ENCODE data around the gene NUCKS1. TPM values are rescaled to one million over a fixed set of nuclear protein-coding genes. Genes with fewer than 3 reads are reported as not detected.

The NUCKS1 gene
- total and polyA plus RNA-seq, 2 of the 13 experiments (the other 11 are each of a cell fraction or from before 2014, with no cell fraction given): 35.5 to 117 TPM

GRCh38 chr1:205763980-205764379 is 14.0 kb upstream of the NUCKS1 start:
- Histone ChIP-seq H3K4me1 (ENCODE audit: insufficient read depth, low read length) (no peaks in the 10 kb centered on the region), H4K20me1 (ENCODE audit: insufficient read depth, low read length) (no peaks in the 10 kb centered on the region), H3K9me3 (ENCODE audit: low read length) (no peaks in the 10 kb centered on the region), H3K9ac (ENCODE audit: insufficient read depth, low read depth, low read length) (no peak overlapping the region), H3K4me2 (ENCODE audit: low read depth, low read length) (no peak overlapping the region), H2AFZ (ENCODE audit: low read length) (no peak overlapping the region), H3K27ac (ENCODE audit: extremely low read length, insufficient read depth, low read length) (no peak overlapping the region), H3K4me3 (replicated peaks in 1 of 3; ENCODE audit: insufficient read depth in 1 of 3, low read depth in 2 of 3, low read length in 3 of 3) (no peak overlapping the region), H3K36me3 (replicated peaks in 1 of 2; ENCODE audit: control insufficient read depth in 1 of 2, insufficient read depth in 2 of 2, low read length in 2 of 2) (no peaks in the 10 kb centered on the region), H3K79me2 (ENCODE audit: insufficient read depth, low read length) (no peaks in the 10 kb centered on the region), H3K27me3 (ENCODE audit: control insufficient read depth in 1 of 2, insufficient read depth in 2 of 2, low read length in 2 of 2) (no peaks in the 10 kb centered on the region)
- FAIRE-seq (no peak), ATAC-seq (no peak), DNase-seq (ENCODE audit: low spot score) (no peak)
- CTCF ChIA-PET (ENCODE audit: low intra/inter-chr PET ratio, low total read pairs): no interaction called here
- BruUV-seq (replicated peaks): no TSS peak
- POLR2A ChIA-PET: interaction anchor here (1.0 kb wide), 1 partner anchor 11 kb away, joined by 3 read pairs; no protein-coding TSS in a partner anchor
- intact Hi-C loops (cut with micrococcal nuclease; ENCODE audit: unreplicated experiment) (no loop called here), in situ Hi-C loops (cut with HindIII; ENCODE audit: extremely low pct_ligation_motif_present, low pct_unique_long_range_greater_than_20kb) (no loop called here)
- TF ChIP-seq, protein P1, sequence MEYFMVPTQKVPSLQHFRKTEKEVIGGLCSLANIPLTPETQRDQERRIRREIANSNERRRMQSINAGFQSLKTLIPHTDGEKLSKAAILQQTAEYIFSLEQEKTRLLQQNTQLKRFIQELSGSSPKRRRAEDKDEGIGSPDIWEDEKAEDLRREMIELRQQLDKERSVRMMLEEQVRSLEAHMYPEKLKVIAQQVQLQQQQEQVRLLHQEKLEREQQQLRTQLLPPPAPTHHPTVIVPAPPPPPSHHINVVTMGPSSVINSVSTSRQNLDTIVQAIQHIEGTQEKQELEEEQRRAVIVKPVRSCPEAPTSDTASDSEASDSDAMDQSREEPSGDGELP (IDR thresholded peaks at IDR 0.05; ENCODE audit: borderline replicate concordance, low read depth): no peak
- no peak for TF ChIP-seq ZIK1 (CRISPR knock-in tag; IDR thresholded peaks at IDR 0.05; ENCODE audit: borderline replicate concordance, low read depth)
- TF ChIP-seq ZNF256 (CRISPR knock-in tag; conservative IDR thresholded peaks at IDR 0.05): no peak
- no peak for TF ChIP-seq KDM3A (CRISPR knock-in tag; IDR thresholded peaks at IDR 0.05; ENCODE audit: low read depth)

- ChIA-PET POLR2A (no interaction called here), CTCF (ENCODE audit: low intra/inter-chr PET ratio, low total read pairs) (no interaction called here)
- in situ Hi-C loops (cut with HindIII; ENCODE audit: extremely low pct_ligation_motif_present, low pct_unique_long_range_greater_than_20kb) (no loop called here), intact Hi-C loops (cut with micrococcal nuclease; ENCODE audit: unreplicated experiment) (no loop called here)
- TF ChIP-seq ZNF891 (CRISPR knock-in tag; IDR thresholded peaks at IDR 0.05) (no peak), MAX (IDR thresholded peaks at IDR 0.05) (no peak), ZNF616 (CRISPR knock-in tag; IDR thresholded peaks at IDR 0.05; ENCODE audit: low read depth) (no peak), ZNF24 (IDR thresholded peaks at IDR 0.05) (no peak), EEA1 (CRISPR knock-in tag; IDR thresholded peaks at IDR 0.05; ENCODE audit: borderline replicate concordance) (no peak), SCMH1 (CRISPR knock-in tag; IDR thresholded peaks at IDR 0.05; ENCODE audit: borderline replicate concordance) (no peak)
- TF ChIP-seq, protein P2, sequence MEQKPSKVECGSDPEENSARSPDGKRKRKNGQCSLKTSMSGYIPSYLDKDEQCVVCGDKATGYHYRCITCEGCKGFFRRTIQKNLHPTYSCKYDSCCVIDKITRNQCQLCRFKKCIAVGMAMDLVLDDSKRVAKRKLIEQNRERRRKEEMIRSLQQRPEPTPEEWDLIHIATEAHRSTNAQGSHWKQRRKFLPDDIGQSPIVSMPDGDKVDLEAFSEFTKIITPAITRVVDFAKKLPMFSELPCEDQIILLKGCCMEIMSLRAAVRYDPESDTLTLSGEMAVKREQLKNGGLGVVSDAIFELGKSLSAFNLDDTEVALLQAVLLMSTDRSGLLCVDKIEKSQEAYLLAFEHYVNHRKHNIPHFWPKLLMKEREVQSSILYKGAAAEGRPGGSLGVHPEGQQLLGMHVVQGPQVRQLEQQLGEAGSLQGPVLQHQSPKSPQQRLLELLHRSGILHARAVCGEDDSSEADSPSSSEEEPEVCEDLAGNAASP (CRISPR knock-in tag; IDR thresholded peaks at IDR 0.05; ENCODE audit: borderline replicate concordance): no peak
- FAIRE-seq (no peak), DNase-seq (ENCODE audit: low spot score) (no peak), ATAC-seq (no peak)
- H3K9me3 ChIP-seq (ENCODE audit: low read length): no peaks in the 10 kb centered on the region
- no peak overlapping the region for H3K27ac ChIP-seq (ENCODE audit: extremely low read length, insufficient read depth, low read length)
- no peak overlapping the region for H3K4me2 ChIP-seq (ENCODE audit: low read depth, low read length)
- no peak overlapping the region for H3K9ac ChIP-seq (ENCODE audit: insufficient read depth, low read depth, low read length)
- no peaks in the 10 kb centered on the region for H3K27me3 ChIP-seq (ENCODE audit: control insufficient read depth in 1 of 2, insufficient read depth in 2 of 2, low read length in 2 of 2)
- H3K36me3 ChIP-seq (replicated peaks in 1 of 2; ENCODE audit: control insufficient read depth in 1 of 2, insufficient read depth in 2 of 2, low read length in 2 of 2): no peaks in the 10 kb centered on the region
- 19% methylated on average over 3 of the region's 3 CpGs for WGBS (ENCODE audit: low lambda C conversion rate)
- no peak overlapping the region for H3K4me3 ChIP-seq (replicated peaks in 1 of 3; ENCODE audit: insufficient read depth in 1 of 3, low read depth in 2 of 3, low read length in 3 of 3)
- no peaks in the 10 kb centered on the region for H3K79me2 ChIP-seq (ENCODE audit: insufficient read depth, low read length)
- H2AFZ ChIP-seq (ENCODE audit: low read length): no peak overlapping the region
- BruUV-seq (replicated peaks): no TSS peak
- no peaks in the 10 kb centered on the region for H3K4me1 ChIP-seq (ENCODE audit: insufficient read depth, low read length)
- H4K20me1 ChIP-seq (ENCODE audit: insufficient read depth, low read length): no peaks in the 10 kb centered on the region
Observed at GRCh38 chr1:205760606-205761005, 10.6 kb upstream of the NUCKS1 start.

Measured in HepG2 (cell line).